Progenitor cell of endocrine pancreas (in vitro differentiated cells): Measurements from ENCODE around the gene CALN1. TPM values are rescaled to one million over a fixed set of nuclear protein-coding genes. Genes with fewer than 3 reads are reported as not detected.

ENCODE experiments used
- DNase-seq: peaks from one replicate; pipeline ENCODE4 v3.0.0; 2021; ENCODE audit warnings: low spot score; ENCODE audit not compliant: unreplicated experiment
- H3K27ac Mint-ChIP-seq: 2 replicates; pipeline ENCODE4 v1.8.0; 2021; ENCODE audit warnings: mild to moderate bottlenecking, moderate library complexity, mixed read lengths
- H3K27me3 Mint-ChIP-seq: 2 replicates; pipeline ENCODE4 v1.8.0; 2021; ENCODE audit warnings: mixed read lengths
- H3K36me3 Mint-ChIP-seq: 2 replicates; pipeline ENCODE4 v1.8.0; 2022; ENCODE audit warnings: mixed read lengths; ENCODE audit not compliant: insufficient read depth
- H3K4me1 Mint-ChIP-seq: 2 replicates; pipeline ENCODE4 v1.8.0; 2021; ENCODE audit warnings: low read depth, mixed read lengths
- H3K4me3 Mint-ChIP-seq: 2 replicates; pipeline ENCODE4 v1.8.0; 2021; ENCODE audit warnings: low read depth, mild to moderate bottlenecking, moderate library complexity, mixed read lengths
- H3K9me3 Mint-ChIP-seq: 2 replicates; pipeline ENCODE4 v1.8.0; 2021; ENCODE audit warnings: low read depth, mixed read lengths
- CTCF ChIP-seq: fragments of 200-600 bp; sonication (generic); IDR thresholded peaks from one replicate; pipeline ENCODE4 v1.5.0; 2021; ENCODE audit warnings: antibody characterized with exemption, mild to moderate bottlenecking; ENCODE audit not compliant: unreplicated experiment
- total RNA-seq: library from RNA; stranded (reverse); gene quantifications from 2 replicates; pipeline ENCODE4 v1.2.1, GENCODE V29; 2021

Gene CALN1
- total RNA-seq, 1 donor from 2014 or later, result 0.79 TPM

GRCh38 chr7:71961283-71961682 lies 450.9 kb downstream of the CALN1 start:
- peaks cover 2% of the 10 kb centered on the region for H3K9me3 Mint-ChIP-seq
- peaks cover 18% of the 10 kb centered on the region for H3K27me3 Mint-ChIP-seq
- no peaks in the 10 kb centered on the region for H3K4me1 Mint-ChIP-seq
- no peaks in the 10 kb centered on the region for H3K36me3 Mint-ChIP-seq
- no peak for TF ChIP-seq CTCF
- DNase-seq, result no peak
- no peak overlapping the region for H3K27ac Mint-ChIP-seq
- no peak overlapping the region for H3K4me3 Mint-ChIP-seq

- no peak overlapping the region for H3K27ac Mint-ChIP-seq
- no peaks in the 10 kb centered on the region for H3K4me1 Mint-ChIP-seq
- TF ChIP-seq CTCF, result no peak
- no peaks in the 10 kb centered on the region for H3K27me3 Mint-ChIP-seq
- no peak overlapping the region for H3K4me3 Mint-ChIP-seq
- no peak for DNase-seq
- no peaks in the 10 kb centered on the region for H3K9me3 Mint-ChIP-seq
- no peaks in the 10 kb centered on the region for H3K36me3 Mint-ChIP-seq
Measured at GRCh38 chr7:71942115-71942514, 470.0 kb downstream of the CALN1 start.

GRCh38 chr7:71937840-71938371 lies 474.2 kb downstream of the CALN1 start:
- Mint-ChIP-seq H3K4me3 (no peak overlapping the region), H3K4me1 (no peaks in the 10 kb centered on the region), H3K27me3 (peaks cover 7% of the 10 kb centered on the region), H3K9me3 (peaks cover 3% of the 10 kb centered on the region), H3K36me3 (no peaks in the 10 kb centered on the region), H3K27ac (no peak overlapping the region)
- no peak for DNase-seq
- TF ChIP-seq CTCF, result no peak

GRCh38 chr7:71935674-71936073 lies 476.5 kb downstream of the CALN1 start:
- TF ChIP-seq CTCF, result no peak
- Mint-ChIP-seq H3K4me1 (no peaks in the 10 kb centered on the region), H3K9me3 (peaks cover 3% of the 10 kb centered on the region), H3K27ac (no peak overlapping the region), H3K27me3 (peaks cover 7% of the 10 kb centered on the region), H3K36me3 (no peaks in the 10 kb centered on the region), H3K4me3 (no peak overlapping the region)
- no peak for DNase-seq

- Mint-ChIP-seq H3K9me3 (peaks cover 3% of the 10 kb centered on the region), H3K36me3 (no peaks in the 10 kb centered on the region), H3K4me1 (no peaks in the 10 kb centered on the region), H3K27ac (no peak overlapping the region), H3K4me3 (no peak overlapping the region), H3K27me3 (peaks cover 7% of the 10 kb centered on the region)
- TF ChIP-seq CTCF, result no peak
- DNase-seq, result no peak
Measured at GRCh38 chr7:71933426-71933825, 478.7 kb downstream of the CALN1 start.
